ENCODE measurements around the gene TRIM74. TPM values are rescaled to one million over a fixed set of nuclear protein-coding genes. Genes with fewer than 3 reads are reported as not detected.
"Not testable (repeated sequence)": the region's sequence is repeated elsewhere in the genome, so short reads cannot be mapped to it uniquely, and the experiment has no call there.

TRIM74 gene
- under 1 TPM; 0.63 to 0.64 TPM for total RNA-seq
- polyA plus RNA-seq = not detected

GRCh38 chr7:72968980-72969516 is at the start of gene TRIM74:
Gene TRIM74 (minus strand): TSS chr7:72969466. CDS start chr7:72966157, 3,309 bp downstream.
- H3K27me3 Mint-ChIP-seq; H3K27ac ChIP-seq (ENCODE audit: low read depth, low read length); DNase-seq; H3K9me3 Mint-ChIP-seq; H3K4me3 ChIP-seq (ENCODE audit: low read length); H3K4me1 Mint-ChIP-seq; H3K36me3 ChIP-seq (ENCODE audit: insufficient read depth, low read length); H3K4me1 ChIP-seq (ENCODE audit: insufficient read depth, low read length); H3K4me3 Mint-ChIP-seq; H3K9me3 ChIP-seq (ENCODE audit: low read length); CTCF ChIA-PET; POLR2A ChIA-PET; H3K27me3 ChIP-seq (ENCODE audit: insufficient read depth, low read length, poor library complexity, severe bottlenecking); H3K27ac Mint-ChIP-seq; H3K36me3 Mint-ChIP-seq: not testable (repeated sequence)

DNA sequence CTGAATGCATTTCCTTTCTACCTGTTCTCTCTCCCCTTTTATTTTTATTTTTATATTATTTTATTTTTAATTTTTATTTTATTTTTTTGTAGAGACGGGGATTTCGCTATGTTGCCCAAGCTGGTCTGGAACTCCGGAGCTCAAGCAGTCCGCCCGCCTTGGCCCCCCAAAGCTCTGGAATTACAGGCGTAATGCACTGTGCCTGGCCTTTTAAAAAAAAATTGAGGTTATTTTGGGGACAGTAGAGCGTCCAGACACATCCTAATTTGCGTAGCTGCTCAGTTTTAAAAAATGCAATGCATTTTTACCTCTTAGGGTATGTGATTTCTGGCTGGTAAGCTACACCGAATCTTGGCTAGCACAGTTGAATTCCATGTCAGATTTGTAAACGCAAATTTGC is 37.2 kb upstream of the TRIM74 start:
- H3K27me3 Mint-ChIP-seq; H3K27ac ChIP-seq (ENCODE audit: low read depth, low read length); H3K4me3 ChIP-seq (ENCODE audit: low read length); H3K4me1 ChIP-seq (ENCODE audit: insufficient read depth, low read length); POLR2A ChIA-PET; CTCF ChIA-PET; H3K27ac Mint-ChIP-seq; H3K9me3 ChIP-seq (ENCODE audit: low read length); DNase-seq; H3K4me3 Mint-ChIP-seq; H3K9me3 Mint-ChIP-seq; H3K36me3 ChIP-seq (ENCODE audit: insufficient read depth, low read length); H3K4me1 Mint-ChIP-seq; H3K27me3 ChIP-seq (ENCODE audit: insufficient read depth, low read length, poor library complexity, severe bottlenecking); H3K36me3 Mint-ChIP-seq: not testable (repeated sequence)

DNA sequence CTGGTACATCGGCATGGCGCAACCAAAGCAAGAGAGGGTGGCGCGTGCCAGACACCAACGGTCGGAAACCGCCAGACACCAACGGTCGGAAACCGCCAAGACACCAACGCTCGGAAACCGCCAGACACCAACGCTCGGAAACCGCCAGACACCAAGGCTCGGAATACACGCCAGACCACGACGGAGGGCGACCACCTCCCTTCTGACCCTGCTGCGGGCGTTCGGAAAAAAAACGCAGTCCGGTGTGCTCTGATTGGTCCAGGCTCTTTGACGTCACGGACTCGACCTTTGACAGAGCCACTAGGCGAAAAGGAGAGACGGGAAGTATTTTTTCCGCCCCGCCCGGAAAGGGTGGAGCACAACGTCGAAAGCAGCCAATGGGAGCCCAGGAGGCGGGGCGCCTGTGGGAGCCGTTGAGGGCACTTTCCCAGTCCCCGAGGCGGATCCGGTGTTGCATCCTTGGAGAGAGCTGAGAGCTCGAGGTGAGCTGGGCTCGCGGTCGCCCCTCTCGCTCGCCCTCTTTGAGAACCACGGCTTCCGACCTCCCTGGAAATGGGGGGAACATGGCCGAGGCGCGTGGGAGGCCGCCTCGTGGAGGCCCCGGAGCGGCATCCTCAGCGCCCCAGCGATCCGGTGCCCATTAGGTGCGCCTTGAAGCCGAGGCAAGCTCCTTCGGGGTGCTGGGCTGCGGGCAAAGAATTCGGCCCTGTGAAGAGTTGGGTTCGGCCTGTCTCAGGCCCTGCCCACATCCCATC is 36.6 kb upstream of the TRIM74 start:
- peak; percentile 84 to 94 (median 94) for DNase-seq
- POLR2A ChIA-PET; H3K36me3 Mint-ChIP-seq; H3K27me3 Mint-ChIP-seq; H3K36me3 ChIP-seq (ENCODE audit: insufficient read depth, low read length); H3K9me3 ChIP-seq (ENCODE audit: low read length); H3K4me1 Mint-ChIP-seq; H3K9me3 Mint-ChIP-seq; H3K4me1 ChIP-seq (ENCODE audit: insufficient read depth, low read length); H3K27me3 ChIP-seq (ENCODE audit: insufficient read depth, low read length, poor library complexity, severe bottlenecking); CTCF ChIA-PET: not testable (repeated sequence)
- peak overlapping the region; percentile 47 for H3K4me3 ChIP-seq (ENCODE audit: low read length)
- Mint-ChIP-seq H3K4me3 (peak overlapping the region; percentile 94 to 98 (median 97)), H3K27ac (peak overlapping the region; percentile 96 to 100 (median 99))
- H3K27ac ChIP-seq (ENCODE audit: low read depth, low read length) = peak overlapping the region; percentile 69

- Histone ChIP-seq H3K27ac (ENCODE audit: low read depth, low read length) (peak overlapping the region; percentile 69), H3K4me3 (ENCODE audit: low read length) (peak overlapping the region; percentile 47)
- H3K4me1 Mint-ChIP-seq; H3K36me3 ChIP-seq (ENCODE audit: insufficient read depth, low read length); H3K36me3 Mint-ChIP-seq; H3K9me3 Mint-ChIP-seq; H3K9me3 ChIP-seq (ENCODE audit: low read length); H3K4me1 ChIP-seq (ENCODE audit: insufficient read depth, low read length); H3K27me3 ChIP-seq (ENCODE audit: insufficient read depth, low read length, poor library complexity, severe bottlenecking); POLR2A ChIA-PET; H3K27me3 Mint-ChIP-seq; CTCF ChIA-PET: not testable (repeated sequence)
- Mint-ChIP-seq H3K27ac (peak overlapping the region; percentile 96 to 100 (median 99)), H3K4me3 (peak overlapping the region; percentile 94 to 98 (median 97))
- peak in 3 of 5 donors; percentile 67 to 81 (median 74) for DNase-seq
Observed at GRCh38 chr7:73005356-73005692, 36.1 kb upstream of the TRIM74 start.

DNA sequence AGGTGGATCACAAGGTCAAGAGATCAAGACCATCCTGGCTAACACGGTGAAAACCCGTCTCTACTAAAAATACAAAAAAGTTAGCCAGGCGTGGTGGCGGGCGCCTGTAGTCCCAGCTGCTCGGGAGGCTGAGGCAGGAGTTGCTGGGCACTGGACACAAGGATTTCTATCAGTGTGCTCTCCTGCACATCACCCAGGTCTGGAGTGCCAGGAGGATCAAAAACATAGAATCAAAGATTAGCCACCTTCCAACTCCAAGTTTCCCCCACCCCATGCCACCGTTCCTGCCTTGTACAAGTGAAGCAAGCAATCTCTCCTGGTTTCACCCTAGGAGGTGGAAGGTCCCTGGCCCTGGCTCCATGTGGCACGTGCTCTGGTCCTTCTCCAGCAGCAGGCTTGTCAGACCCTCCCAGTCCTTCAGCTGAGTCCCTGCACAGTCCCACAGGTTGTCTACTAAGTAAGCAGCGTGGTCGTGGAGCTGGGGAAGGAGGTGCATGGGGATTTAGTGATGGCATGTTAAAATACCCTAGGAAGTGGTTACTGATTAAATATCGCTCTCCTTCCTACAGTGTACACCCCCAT is 28.7 kb upstream of the TRIM74 start:
- H3K36me3 ChIP-seq (ENCODE audit: insufficient read depth, low read length); H3K9me3 ChIP-seq (ENCODE audit: low read length); H3K4me3 Mint-ChIP-seq; H3K4me1 Mint-ChIP-seq; CTCF ChIA-PET; POLR2A ChIA-PET; H3K27me3 ChIP-seq (ENCODE audit: insufficient read depth, low read length, poor library complexity, severe bottlenecking); H3K27me3 Mint-ChIP-seq; H3K36me3 Mint-ChIP-seq; H3K27ac ChIP-seq (ENCODE audit: low read depth, low read length); H3K9me3 Mint-ChIP-seq; H3K4me3 ChIP-seq (ENCODE audit: low read length); H3K4me1 ChIP-seq (ENCODE audit: insufficient read depth, low read length); H3K27ac Mint-ChIP-seq; DNase-seq: not testable (repeated sequence)

GRCh38 chr7:72997447-72997846 is 28.2 kb upstream of the TRIM74 start:
- H3K9me3 Mint-ChIP-seq; H3K36me3 Mint-ChIP-seq; CTCF ChIA-PET; H3K36me3 ChIP-seq (ENCODE audit: insufficient read depth, low read length); H3K4me3 ChIP-seq (ENCODE audit: low read length); H3K4me1 Mint-ChIP-seq; H3K4me1 ChIP-seq (ENCODE audit: insufficient read depth, low read length); DNase-seq; POLR2A ChIA-PET; H3K27ac ChIP-seq (ENCODE audit: low read depth, low read length); H3K27me3 Mint-ChIP-seq; H3K4me3 Mint-ChIP-seq; H3K9me3 ChIP-seq (ENCODE audit: low read length); H3K27me3 ChIP-seq (ENCODE audit: insufficient read depth, low read length, poor library complexity, severe bottlenecking): not testable (repeated sequence)
- H3K27ac Mint-ChIP-seq = peak overlapping the region in 1 of 8 donors; percentile 22

DNA sequence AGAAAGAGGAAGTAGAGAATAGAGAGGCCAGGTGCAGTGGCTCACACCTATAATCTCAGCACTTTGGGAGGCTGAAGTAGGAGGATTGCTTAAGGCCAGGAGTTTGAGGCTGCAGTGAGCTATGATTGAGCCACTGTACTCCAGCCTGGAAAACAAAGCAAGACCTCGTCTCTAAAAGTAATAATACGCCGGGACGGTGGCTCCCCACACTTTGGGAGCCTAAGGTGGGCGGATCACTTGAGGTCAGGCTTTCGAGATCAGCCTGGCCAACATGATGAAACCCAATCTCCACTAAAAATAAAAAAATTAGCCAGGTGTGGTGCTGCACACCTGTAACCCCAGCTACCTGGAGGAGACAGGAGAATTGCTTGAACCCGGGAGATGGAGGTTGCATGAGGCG is 26.2 kb upstream of the TRIM74 start:
- H3K4me3 ChIP-seq (ENCODE audit: low read length); POLR2A ChIA-PET; H3K4me3 Mint-ChIP-seq; H3K9me3 ChIP-seq (ENCODE audit: low read length); H3K27me3 ChIP-seq (ENCODE audit: insufficient read depth, low read length, poor library complexity, severe bottlenecking); CTCF ChIA-PET; H3K27ac Mint-ChIP-seq; H3K27me3 Mint-ChIP-seq; H3K36me3 Mint-ChIP-seq; H3K4me1 ChIP-seq (ENCODE audit: insufficient read depth, low read length); H3K36me3 ChIP-seq (ENCODE audit: insufficient read depth, low read length); H3K9me3 Mint-ChIP-seq; H3K27ac ChIP-seq (ENCODE audit: low read depth, low read length); H3K4me1 Mint-ChIP-seq: not testable (repeated sequence)
- peak in 1 of 5 donors; percentile 14 for DNase-seq

DNA sequence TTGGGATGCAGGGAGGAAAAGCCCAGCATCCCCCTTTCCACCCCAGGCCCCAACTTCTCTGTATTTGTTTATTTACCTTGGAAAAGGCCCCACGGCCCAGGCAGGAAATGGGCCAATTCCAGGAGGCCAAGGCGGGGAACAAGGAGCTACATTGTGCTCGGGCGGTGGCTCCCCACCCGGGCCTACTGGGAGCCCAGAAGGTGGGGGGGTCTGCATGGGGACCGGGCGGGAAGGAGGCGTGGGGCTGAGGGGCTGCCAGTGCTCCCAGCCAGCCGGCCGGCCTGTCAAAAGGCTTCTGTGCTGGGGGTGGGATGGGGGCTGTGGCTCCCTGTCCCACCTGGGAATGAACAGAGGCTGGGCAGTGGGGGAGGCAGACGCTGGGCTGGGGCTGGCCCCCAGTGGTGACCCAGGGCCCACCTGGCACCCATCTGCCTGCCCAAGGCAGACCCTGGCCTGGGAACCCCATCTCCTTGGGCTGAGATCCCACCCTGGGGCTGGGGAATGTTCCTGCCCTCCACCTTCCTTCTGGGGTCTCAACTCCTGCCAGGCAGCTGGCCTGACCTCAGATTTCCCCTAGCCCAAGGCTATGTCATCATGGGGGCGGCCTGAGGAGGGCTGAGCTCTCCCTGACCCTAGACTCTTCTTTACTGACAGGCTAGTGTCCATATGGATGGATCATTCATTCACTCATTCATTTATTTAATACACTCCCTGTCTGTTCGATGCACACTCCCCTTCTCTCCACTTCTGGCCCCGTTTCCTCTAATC is 21.1 kb upstream of the TRIM74 start:
- H3K4me3 ChIP-seq (ENCODE audit: low read length); POLR2A ChIA-PET; H3K27me3 ChIP-seq (ENCODE audit: insufficient read depth, low read length, poor library complexity, severe bottlenecking); DNase-seq; H3K4me1 Mint-ChIP-seq; H3K4me3 Mint-ChIP-seq; CTCF ChIA-PET; H3K36me3 Mint-ChIP-seq; H3K27me3 Mint-ChIP-seq; H3K4me1 ChIP-seq (ENCODE audit: insufficient read depth, low read length); H3K9me3 ChIP-seq (ENCODE audit: low read length); H3K9me3 Mint-ChIP-seq; H3K27ac ChIP-seq (ENCODE audit: low read depth, low read length); H3K36me3 ChIP-seq (ENCODE audit: insufficient read depth, low read length); H3K27ac Mint-ChIP-seq: not testable (repeated sequence)

Data from CD8-positive, alpha-beta memory T cell (primary cell).